GM19099 (cell line): Measurements from ENCODE around the gene APOC3.

ENCODE experiments used
- POLR2A ChIP-seq: IDR thresholded peaks from 3 replicates; pipeline ENCODE4 v1.6.1; 2011; ENCODE audit warnings: low read depth; ENCODE audit not compliant: insufficient read length; ENCODE audit errors: extremely low read depth

The APOC3 gene

GRCh38 chr11:116833816-116834534 lies 4.3 kb downstream of the APOC3 start:
- no peak for TF ChIP-seq POLR2A

- no peak for TF ChIP-seq POLR2A
Observed at GRCh38 chr11:116835042-116835772, 5.5 kb downstream of the APOC3 start.

GRCh38 chr11:116835791-116836631 lies 6.3 kb downstream of the APOC3 start:
- peak; percentile 55 for TF ChIP-seq POLR2A

- no peak for TF ChIP-seq POLR2A
Observed at GRCh38 chr11:116836632-116836991, 6.9 kb downstream of the APOC3 start.

GRCh38 chr11:116837231-116838091 lies 7.8 kb downstream of the APOC3 start, which contains the start of gene APOA1:
TSS of gene APOA1 (minus strand) at chr11:116837622. CDS start at chr11:116837387, 235 bp downstream.
- no peak for TF ChIP-seq POLR2A

GRCh38 chr11:116838321-116839084 lies 8.8 kb downstream of the APOC3 start:
- no peak for TF ChIP-seq POLR2A

GRCh38 chr11:116840224-116840745 lies 10.6 kb downstream of the APOC3 start:
- TF ChIP-seq POLR2A = no peak

- no peak for TF ChIP-seq POLR2A
Observed at GRCh38 chr11:116840746-116841296, 11.1 kb downstream of the APOC3 start.

GRCh38 chr11:116842117-116842516 lies 12.4 kb downstream of the APOC3 start:
- no peak for TF ChIP-seq POLR2A

- TF ChIP-seq POLR2A = no peak
Observed at GRCh38 chr11:116842909-116843308, 13.2 kb downstream of the APOC3 start.

- TF ChIP-seq POLR2A = no peak
Observed at GRCh38 chr11:116843661-116844060, 14.0 kb downstream of the APOC3 start.

- TF ChIP-seq POLR2A = no peak
Observed at GRCh38 chr11:116844722-116845121, 15.0 kb downstream of the APOC3 start.

GRCh38 chr11:116847612-116848011 lies 17.9 kb downstream of the APOC3 start:
- TF ChIP-seq POLR2A = no peak
